Frontal cortex (tissue), 4 donors: ENCODE measurements around the gene SPECC1L. TPM values are rescaled to one million over a fixed set of nuclear protein-coding genes. Genes with fewer than 3 reads are reported as not detected.
"Not testable (repeated sequence)": the region's sequence is repeated elsewhere in the genome, so short reads cannot be mapped to it uniquely, and the experiment has no call there.

Experiments used
- DNase-seq, 2 donors: peaks; one replicate each; pipeline ENCODE4 v3.0.0; 2012; ENCODE audit warnings: low spot score in 2 of 2
- FAIRE-seq: peaks from 2 replicates; lab custom pipeline; 2012; peaks lifted over from hg19 to GRCh38; lab: Jason Lieb, UNC
- total RNA-seq: library from RNA; depleted of rRNA; stranded (reverse); fragments of >200 nt; gene quantifications from one replicate; pipeline ENCODE4 v1.2.3, GENCODE V29; 2014
- donor health status: control.
- donor health status: control.
- donor health status: control.

Gene SPECC1L
- total RNA-seq, 1 donor from 2014 or later, result 47.7 TPM

DNA sequence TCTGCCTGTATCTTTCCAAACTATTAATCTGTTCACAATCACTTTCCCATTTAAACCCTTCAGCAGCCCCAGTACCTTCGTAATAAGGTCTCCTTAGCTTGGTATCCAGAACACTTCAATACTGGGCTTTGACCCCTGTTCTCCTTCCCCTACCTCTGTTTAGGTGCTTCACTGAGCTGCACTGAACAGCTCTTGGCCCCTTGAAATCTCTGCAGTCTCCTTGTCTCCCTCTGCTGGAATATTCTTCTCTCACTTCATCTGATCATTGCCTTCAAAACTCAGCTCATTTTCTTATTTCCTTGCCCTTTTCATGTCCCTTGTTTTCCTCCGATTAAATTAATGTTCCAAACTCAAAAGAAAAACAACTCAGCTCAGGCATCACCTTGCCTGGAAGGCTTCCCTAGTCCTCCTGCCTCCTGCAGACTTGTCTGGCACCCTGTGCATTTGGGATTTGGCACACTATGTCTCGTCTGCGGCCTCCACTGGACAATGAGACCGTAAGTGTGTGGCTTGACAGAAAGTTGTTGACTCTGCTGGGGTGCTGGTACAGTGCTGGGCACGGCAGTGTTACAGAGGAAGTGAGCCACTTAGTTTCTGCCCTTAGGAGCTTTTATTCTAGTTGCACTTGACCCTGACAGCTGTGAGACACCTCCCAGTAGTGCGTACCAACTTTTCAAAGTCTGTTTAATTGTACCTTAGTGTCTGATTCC lies 4.2 kb downstream of the SPECC1L start:
- DNase-seq, FAIRE-seq: not testable (repeated sequence)

DNA sequence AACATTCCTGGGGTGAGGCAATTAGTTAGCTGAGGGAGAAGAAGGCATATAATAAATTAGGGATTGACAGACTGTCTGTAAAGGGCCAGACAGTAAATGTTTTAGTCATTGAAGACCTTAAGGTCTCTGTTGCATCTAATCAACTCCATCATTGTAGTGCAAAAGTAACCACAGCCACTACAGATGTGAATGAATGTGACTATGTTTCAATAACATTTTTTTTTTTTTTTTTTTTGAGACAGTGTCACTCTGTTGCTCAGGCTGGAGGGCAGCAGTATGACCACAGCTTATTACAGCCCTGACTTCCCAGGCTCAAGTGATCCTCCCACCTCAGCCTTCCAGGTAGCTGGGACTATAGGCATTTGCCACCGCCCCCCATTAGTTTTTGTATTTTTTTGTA lies 9.7 kb downstream of the SPECC1L start:
- DNase-seq, FAIRE-seq: not testable (repeated sequence)

DNA sequence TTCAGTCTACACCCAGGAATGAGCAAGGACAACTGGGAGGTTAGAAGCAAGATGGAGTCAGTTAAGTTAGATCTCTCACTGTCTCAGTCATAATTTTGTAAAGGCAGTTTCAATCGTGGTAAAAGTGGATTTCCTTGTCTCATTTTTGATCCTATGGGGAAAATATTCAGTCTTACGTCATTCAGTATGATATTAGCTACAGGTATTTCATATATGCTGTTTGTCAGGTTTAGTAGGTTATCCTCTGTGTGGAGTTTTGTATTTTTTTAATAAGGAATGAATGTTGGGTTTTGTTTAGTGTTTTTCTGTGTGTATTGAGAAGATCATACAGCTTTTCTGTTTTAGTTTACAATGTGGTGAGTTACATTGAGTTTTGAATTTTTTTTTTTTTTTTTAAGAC lies 11.8 kb downstream of the SPECC1L start:
- FAIRE-seq (no peak), DNase-seq (no peak)

DNA sequence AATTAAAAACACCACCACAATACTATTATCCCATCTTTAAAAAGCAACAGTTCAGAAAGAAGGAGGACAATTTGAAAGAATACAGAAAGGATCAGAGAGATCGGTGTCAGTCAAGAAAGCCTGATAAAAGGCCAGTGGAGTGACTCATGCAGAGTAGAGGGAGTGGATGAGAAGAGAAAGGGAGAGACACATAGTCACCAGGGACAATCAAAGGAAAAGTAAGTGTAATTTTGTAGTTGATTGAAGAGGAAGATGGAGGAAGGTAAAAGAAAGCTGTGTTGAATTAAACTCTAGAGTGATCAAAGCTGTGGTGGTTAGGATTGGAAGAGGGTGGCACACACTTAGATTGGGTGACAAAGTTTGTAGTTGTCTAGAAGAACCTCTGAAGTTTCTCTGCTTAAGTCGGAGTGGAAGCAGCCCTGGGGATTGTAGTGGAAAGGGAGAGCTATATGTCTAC lies 14.1 kb downstream of the SPECC1L start:
- FAIRE-seq, result no peak
- DNase-seq, result no peak

DNA sequence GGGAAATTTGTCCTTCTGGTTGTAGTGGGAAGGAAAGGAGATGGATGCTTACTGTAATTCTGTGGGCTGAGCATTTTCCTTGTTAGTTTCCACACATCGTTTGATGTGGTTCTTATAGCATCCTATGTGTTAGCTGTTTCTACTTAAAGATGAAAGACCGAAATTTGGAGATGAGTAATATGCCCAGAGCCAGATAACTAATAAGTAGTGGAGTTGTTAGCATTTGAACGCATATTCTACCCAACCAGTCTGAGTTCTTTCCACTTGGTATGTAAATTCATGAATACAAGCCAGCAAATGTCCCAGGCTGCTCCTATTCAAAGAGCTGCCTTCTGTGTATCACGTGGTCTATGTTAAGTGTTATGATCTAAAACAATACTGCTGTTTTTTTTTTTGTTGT lies 14.6 kb downstream of the SPECC1L start:
- FAIRE-seq (no peak), DNase-seq (no peak)

DNA sequence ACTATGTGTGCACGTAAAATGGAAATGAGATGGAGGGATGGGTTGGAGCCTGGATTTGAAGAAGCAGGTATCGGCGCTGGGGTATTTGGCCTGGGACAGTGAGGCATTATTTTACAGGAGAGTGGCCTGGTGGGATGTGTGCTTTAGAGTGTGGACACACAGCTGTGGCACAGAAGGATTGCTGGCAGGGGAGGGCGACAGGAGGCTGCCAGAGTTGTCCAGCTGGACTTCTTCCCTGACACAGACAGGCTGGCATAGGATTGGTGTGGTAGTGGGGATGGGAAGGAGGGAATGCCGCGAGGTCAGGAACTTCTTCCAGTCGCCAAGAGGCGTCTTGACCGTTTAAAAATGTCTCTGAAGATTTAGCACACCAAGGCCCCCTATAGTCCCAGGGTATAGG lies 16.6 kb downstream of the SPECC1L start:
- not testable (repeated sequence) for DNase-seq, FAIRE-seq

DNA sequence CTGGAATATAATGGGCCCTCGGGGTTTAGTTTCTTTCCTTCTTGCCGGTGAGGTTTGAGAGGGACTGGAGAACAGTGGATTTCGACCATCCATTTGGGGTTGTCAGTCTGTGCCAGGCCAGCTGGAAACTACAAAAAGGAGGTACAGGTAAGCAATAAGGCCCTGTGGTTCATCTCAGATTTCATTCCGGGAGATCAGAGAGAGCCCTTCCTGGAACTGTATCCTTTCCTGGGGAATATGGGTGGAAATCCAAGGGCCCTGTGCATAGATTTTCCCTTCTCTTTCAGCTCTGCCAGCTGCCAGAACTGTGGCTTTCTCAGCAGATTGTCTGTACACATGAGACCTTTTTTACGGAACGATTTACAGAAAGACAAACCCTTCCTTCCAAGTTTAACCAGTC lies 17.2 kb downstream of the SPECC1L start:
- not testable (repeated sequence) for DNase-seq, FAIRE-seq

DNA sequence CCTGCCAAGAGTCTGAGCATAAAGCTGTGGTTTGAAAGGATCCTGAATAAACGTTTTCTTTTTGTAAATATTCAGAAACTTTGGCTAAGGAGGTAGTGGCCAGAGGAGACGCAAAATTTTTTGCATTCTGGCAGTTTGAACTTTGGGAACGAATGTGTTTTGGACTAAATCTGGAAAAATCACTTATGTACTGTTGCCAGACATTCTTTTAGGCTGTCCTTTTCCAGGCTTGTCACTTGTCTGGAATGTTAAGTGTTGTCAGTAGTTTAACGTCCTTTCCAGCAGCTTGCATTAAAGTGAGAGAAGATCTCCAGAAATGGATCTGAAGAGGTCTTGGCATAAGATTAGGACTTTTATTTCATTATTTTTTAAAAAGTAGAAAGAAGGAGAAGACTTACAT lies 18.5 kb downstream of the SPECC1L start:
- no peak for DNase-seq

DNA sequence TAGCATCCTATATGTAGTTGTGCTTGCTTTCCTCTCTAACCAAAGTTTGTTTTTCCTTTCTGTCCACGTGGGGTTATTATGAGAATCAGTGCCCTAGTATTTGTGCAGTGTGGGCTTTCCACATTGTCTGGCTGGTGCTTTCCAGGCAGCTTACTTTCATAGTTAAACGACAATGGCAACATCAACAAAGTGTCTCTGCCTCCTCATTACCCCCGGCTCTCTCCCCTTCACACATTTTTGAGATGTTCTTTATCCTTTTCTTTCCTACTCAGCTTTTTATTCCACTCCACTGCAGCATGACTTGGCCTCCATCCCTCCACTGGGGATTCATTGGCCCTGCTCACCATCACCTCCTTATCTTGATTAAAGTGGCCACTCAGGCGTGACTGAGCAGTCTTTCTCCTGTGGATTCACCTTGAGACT lies 19.1 kb downstream of the SPECC1L start:
- DNase-seq (no peak), FAIRE-seq (no peak)

More for the DNA sequence above, 18.5 kb downstream of the SPECC1L start:
- FAIRE-seq, result no peak

DNA sequence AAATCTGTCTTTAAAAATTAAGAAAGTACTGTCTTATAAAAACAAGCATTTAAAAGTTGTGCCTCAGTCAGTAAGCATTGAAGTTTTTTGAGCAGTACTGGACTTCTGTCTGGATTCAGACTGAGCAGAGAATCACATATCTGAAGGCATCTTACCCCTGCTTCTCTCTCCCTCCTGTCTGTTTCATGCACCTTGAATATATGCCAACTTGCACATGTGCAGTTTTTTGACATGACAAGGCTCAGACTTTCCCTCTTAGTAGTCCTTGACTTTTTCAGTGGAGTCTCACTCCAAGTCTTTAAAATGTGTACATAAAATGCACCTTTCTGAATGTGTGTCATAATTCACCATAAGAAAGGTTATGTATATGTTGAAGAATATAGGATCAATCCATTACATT lies 19.8 kb downstream of the SPECC1L start:
- DNase-seq (no peak), FAIRE-seq (no peak)

DNA sequence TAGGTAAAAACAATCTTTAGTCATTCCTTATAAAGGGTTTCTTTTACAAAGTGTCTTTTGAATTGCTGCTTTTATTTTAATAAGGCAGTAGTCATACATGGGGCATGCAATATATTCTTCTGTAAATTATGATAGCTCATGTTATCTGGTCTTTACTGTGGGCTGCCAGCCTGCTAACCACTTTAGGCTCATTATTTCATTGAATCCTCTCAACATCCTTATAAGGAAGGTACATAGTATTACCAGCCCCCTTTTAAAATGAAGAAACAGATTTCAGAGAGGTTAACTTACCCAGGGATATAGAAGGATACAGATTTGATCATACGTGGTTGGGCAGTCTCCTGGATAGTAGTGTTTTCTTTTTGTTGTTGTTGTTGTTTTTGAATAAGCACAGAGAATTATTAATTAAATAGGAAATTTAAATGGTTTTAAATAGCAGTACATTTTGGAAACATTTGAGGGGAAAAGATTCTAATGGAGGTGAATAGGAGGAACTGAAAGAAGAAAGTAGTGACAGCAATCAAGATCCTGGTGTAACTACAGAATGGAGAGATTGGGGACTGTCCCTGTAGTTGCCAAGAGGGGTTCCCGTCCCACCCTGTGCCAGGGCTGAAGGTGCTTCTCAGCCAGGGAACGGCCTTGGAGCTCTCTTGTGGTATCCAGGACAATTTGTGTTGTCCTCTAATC lies 21.0 kb downstream of the SPECC1L start:
- DNase-seq (no peak), FAIRE-seq (no peak)

DNA sequence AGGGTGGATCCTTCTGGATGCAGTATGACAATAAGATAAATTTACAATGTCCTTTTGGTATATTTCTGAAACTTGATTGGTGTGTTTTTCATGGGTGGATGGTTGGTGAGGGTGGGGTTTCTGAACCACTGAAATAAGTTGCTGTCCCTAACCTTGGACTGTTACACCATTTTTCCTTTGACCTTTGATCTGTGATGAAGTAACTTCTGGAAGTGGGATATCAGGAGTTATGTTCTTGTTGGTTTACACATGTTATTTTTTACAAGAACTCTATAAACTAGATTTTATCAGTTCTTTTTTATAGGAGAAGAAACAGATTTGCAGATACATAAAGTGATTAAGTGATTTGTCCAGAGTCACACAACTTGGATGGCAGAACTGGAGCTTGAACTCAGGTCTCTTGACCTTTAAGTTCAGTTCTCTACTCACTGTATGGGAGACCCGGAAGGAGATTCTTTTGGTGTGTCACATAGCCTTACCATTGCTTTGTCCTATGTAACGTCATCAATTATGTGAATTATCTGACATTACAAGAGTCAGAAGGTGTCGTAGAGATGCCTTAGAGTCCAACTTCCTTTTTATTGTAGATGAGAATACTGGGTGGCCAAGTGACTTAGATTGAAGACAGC lies 21.7 kb downstream of the SPECC1L start:
- not testable (repeated sequence) for DNase-seq, FAIRE-seq

DNA sequence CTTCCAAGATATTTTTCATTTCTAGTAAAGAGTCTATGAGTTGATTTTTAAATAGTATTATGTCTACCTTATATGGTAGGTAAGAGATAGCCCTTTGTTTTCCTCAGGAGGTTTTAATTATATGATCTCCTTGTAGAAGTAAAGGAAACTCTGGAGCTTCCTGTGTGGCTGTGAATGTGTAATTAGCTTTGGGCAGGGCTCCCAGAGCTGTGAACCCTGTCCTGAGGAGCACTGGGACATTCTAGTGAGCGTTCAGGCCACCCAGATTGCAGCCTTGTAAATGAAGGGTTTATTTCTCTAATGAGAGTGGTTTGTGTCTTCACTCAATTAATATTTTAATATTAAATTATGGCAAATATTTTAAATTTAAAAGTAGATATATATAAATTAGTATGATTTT lies 24.3 kb downstream of the SPECC1L start:
- not testable (repeated sequence) for DNase-seq
- FAIRE-seq, result peak; percentile 69

DNA sequence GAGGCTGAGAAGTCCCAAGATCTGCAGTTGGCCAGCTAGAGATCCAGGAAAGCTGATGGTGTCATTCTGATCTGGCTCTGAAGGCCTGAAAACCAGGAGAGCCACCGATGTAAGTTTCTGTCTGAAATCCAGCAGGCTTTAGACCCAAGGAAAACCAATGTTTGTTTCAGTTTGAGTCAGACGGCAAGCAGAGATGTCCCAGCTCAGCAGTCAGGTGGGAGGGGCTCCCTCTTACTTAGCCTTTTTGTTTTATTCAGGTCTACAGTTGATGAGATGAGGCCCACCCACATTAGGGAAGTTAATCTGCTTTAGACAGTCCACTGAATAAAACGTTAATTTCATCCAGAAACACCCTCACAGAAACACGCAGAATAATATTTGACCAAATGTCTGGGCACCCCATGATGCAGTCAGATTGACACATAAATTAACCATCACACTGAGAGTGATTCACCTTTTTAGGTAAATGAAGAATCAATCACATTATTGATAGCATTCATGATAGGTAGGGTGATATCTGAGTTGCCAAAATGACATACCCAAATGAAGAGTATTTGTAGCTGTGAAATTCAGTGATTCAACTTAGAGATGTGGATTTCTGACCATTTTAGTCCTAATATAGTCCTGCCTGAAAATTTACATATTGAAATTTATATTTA lies 28.0 kb downstream of the SPECC1L start:
- not testable (repeated sequence) for FAIRE-seq, DNase-seq

DNA sequence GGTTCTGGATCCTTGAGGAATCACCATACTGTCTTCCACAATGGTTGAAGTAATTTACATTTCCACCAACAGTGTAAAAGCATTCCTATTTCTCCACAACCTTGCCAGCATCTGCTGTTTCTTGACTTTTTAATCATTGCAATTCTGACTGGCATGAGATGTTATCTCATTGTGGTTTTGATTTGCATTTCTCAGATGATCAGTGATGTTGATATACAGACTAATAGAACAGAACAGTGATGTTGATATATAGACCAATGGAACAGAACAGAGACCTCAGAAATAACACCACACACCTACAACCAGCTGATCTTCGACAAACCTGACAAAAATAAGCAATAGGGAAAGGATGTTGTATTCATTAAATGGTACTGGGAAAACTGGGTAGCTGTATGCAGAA lies 29.9 kb downstream of the SPECC1L start:
- FAIRE-seq, DNase-seq: not testable (repeated sequence)

DNA sequence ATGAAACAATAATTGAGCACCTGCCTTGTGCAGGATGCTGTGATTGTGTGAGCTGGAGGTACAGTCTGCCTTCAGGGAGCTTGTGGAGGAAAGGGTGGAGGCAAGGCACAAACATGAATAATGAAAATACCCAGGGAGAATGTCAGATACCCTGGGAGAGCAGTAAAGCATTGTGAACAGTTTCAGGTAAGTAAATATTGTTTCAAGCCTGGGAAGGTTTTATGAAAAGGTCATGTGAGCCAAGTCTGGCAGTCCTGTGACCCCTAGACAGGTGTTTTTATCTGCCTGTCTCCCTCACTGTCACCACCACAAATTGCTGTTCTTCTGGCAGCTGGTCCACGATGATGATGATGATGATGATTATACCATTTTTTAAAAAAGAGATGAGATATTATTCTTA lies 32.0 kb downstream of the SPECC1L start:
- FAIRE-seq (no peak), DNase-seq (no peak)

DNA sequence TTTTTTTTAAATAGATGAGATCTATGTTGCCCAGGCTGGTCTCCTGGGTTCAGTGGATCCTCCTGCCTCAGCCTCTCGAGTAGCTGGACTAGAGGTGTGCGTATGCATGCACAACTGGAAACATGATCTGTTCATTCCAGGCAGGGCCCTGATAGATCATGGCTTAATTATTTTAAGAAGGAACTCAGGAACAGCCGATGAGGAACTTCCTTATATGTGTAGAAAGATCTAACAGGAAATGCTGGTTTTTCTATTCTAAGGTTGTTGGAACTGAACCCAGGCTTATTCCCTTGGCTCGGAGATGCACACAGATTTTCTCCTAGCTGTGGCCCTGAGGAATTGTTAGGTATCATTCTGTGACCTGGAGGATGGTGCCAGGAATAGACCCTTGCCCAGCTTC lies 32.4 kb downstream of the SPECC1L start:
- FAIRE-seq (no peak), DNase-seq (no peak)

DNA sequence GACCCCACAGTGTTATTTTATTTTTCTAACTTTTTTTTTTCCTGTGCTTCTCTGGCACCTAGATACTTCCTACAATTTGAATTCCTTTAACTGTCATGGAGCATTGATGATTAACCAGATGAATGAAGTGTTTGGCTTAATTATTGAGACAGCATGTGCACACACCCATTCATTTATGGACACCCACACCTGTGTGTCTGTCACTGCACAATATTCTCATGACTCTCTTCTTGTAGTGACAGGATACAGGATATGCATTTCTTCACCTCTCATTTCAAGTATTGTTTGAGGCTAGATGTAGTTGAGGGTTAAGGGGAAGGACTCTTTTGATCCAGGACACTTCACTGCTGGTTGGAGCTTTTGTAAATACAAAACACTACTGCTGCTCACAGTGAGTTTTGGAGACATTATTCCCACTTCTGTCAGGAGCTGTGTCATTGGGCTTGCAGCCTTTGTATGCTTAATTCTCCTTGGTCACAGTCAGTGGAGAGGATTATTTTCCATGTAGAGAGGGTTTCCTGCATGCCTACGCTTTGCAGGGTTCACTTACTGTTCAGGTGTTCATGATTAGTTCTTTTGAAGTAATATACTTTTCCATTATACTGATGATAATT lies 33.5 kb downstream of the SPECC1L start:
- no peak for DNase-seq
- FAIRE-seq, result no peak

DNA sequence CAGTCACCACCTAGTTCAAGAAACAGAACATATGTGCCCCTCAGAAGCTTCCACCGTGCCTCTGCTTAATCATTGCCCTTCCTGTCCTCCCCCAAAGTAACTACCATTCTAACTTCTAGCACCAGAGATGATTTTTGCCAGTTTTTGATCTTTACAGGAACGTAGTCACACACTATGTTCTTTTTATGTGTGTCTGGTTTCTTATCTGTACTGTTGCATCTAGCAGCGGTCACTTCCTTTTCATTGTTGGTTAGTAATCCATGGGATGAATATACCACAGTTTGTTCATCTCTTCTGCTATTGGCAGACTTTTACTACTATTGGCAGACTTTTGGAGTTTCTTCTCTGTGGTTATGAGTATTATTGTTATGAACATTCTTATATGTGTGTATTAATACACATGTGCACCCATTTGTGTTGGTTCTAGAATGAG lies 34.6 kb downstream of the SPECC1L start:
- no peak for DNase-seq
- no peak for FAIRE-seq

DNA sequence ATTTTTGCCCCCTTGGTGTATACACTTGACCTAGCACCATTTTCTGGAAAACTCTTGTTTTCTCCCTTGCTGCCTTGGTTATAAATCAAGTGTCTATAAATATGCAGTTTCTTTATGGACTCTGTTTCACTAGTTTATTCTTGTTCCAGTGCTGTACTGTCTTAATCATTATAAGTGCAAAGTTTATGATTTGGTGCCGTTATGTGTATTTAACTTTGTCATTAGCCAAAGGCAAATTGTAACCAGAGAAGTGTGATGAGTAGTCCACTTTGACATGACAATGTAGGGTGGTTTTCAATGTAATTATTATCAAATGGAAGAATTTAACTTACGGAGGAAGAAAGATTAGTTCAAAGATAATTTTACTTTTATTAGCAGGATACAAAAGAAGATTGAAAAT lies 40.3 kb downstream of the SPECC1L start:
- no peak for FAIRE-seq
- DNase-seq, result no peak
